B cell (primary cell): ENCODE measurements around the gene DOCK4. TPM values are rescaled to one million over a fixed set of nuclear protein-coding genes. Genes with fewer than 3 reads are reported as not detected.

Experiments
- ATAC-seq: fragments of 200-7000 bp; cut with Tn5 transposase; one replicate; pipeline ENCODE4 v1.10.0; 2021; ENCODE audit warnings: low read depth, mild to moderate bottlenecking, moderate number of reproducible peaks, moderate library complexity
- CTCF ChIA-PET: fragments of 350-600 bp; sonication (Branson Sonifier 250); formaldehyde crosslinking; loops from one replicate; lab custom pipeline; 2021; ENCODE audit warnings: antibody characterized with exemption, inconsistent platforms; lab: Charles Lee
- POLR2A ChIA-PET: fragments of 350-600 bp; sonication (Branson Sonifier 250); formaldehyde crosslinking; loops from one replicate; lab custom pipeline; 2021; ENCODE audit warnings: antibody characterized with exemption; lab: Charles Lee
- DNase-seq: peaks from one replicate; pipeline ENCODE4 v3.0.0; 2013
- H2AFZ ChIP-seq: 2 replicates; pipeline ENCODE4 v1.6.1; 2012; ENCODE audit warnings: mild to moderate bottlenecking, low read depth, low read length; ENCODE audit not compliant: insufficient read depth, poor library complexity, severe bottlenecking
- H3K27ac ChIP-seq, 2 donors: 1 replicate in 1 of 2; 2 replicates in 1 of 2; pipeline ENCODE4 v1.5.1; 2012 to 2013; ENCODE audit warnings: low read length in 2 of 2, mild to moderate bottlenecking in 2 of 2, moderate library complexity in 1 of 2
- H3K27me3 ChIP-seq, 4 experiments: fragments of 200-600 bp in 1 of 4; sonication (generic) in 1 of 4; replicated peaks in 1 of 4; 1 replicate in 2 of 4; 2 replicates in 2 of 4; pipeline versions ENCODE4 v1.6.1 to v1.7.0; 2013 to 2016; ENCODE audit warnings: low read length in 3 of 4, mild to moderate bottlenecking in 2 of 4, mixed read lengths in 1 of 4, moderate library complexity in 1 of 4; ENCODE audit not compliant: insufficient read depth in 4 of 4, control insufficient read depth in 3 of 4; ENCODE audit errors: control extremely low read depth in 1 of 4
- H3K36me3 ChIP-seq, 2 experiments: replicated peaks in 1 of 2; 1 replicate in 1 of 2; 2 replicates in 1 of 2; pipeline versions ENCODE4 v1.6.1 to v1.7.1; 2013; ENCODE audit warnings: low read length in 1 of 2; ENCODE audit not compliant: insufficient read depth in 2 of 2, control insufficient read depth in 1 of 2; ENCODE audit errors: control extremely low read depth in 1 of 2, extremely low read depth in 1 of 2
- H3K4me1 ChIP-seq, 2 donors: fragments of 200-600 bp in 1 of 2; sonication (generic) in 1 of 2; 1 replicate in 1 of 2; 2 replicates in 1 of 2; pipeline versions ENCODE4 v1.5.1 to v1.6.1; 2013 to 2017; ENCODE audit warnings: low read length in 2 of 2; ENCODE audit not compliant: control insufficient read depth in 2 of 2, insufficient read depth in 2 of 2
- H3K4me2 ChIP-seq: replicated peaks from 2 replicates; pipeline ENCODE3; 2012; ENCODE audit warnings: mild to moderate bottlenecking, low read depth, low read length; ENCODE audit not compliant: poor library complexity, severe bottlenecking
- H3K4me3 ChIP-seq, 5 experiments: fragments of 200-600 bp in 1 of 5; sonication (generic) in 1 of 5; 1 replicate in 3 of 5; 2 replicates in 2 of 5; pipeline versions ENCODE4 v1.5.1 to v1.7.0; 2011 to 2016; ENCODE audit warnings: low read length in 4 of 5, mild to moderate bottlenecking in 4 of 5, low read depth in 2 of 5, control low read depth in 1 of 5, moderate library complexity in 1 of 5; ENCODE audit not compliant: insufficient read depth in 1 of 5; ENCODE audit errors: control extremely low read depth in 1 of 5, extremely low read depth in 1 of 5
- H3K79me2 ChIP-seq: fragments of 200-600 bp; sonication (generic); one replicate; pipeline ENCODE4 v1.6.0; 2016; ENCODE audit warnings: low read length; ENCODE audit not compliant: control insufficient read depth, insufficient read depth
- H3K9ac ChIP-seq: fragments of 200-600 bp; sonication (generic); 2 replicates; pipeline ENCODE4 v1.6.1; 2017; ENCODE audit warnings: mild to moderate bottlenecking, low read length, moderate library complexity
- H3K9me3 ChIP-seq, 3 donors: one replicate each; pipeline versions ENCODE4 v1.6.1 to v1.7.1; 2013; ENCODE audit warnings: low read length in 2 of 3; ENCODE audit not compliant: control insufficient read depth in 2 of 3, insufficient read depth in 1 of 3; ENCODE audit errors: control extremely low read depth in 1 of 3
- H4K20me1 ChIP-seq: 2 replicates; pipeline ENCODE4 v1.6.0; 2012; ENCODE audit warnings: mild to moderate bottlenecking, low read length; ENCODE audit not compliant: insufficient read depth, control insufficient read depth, poor library complexity, severe bottlenecking
- H3K27ac Mint-ChIP-seq: one replicate; pipeline ENCODE4 v1.8.0; 2021; ENCODE audit warnings: mixed read lengths
- H3K27me3 Mint-ChIP-seq: one replicate; pipeline ENCODE4 v1.8.0; 2021; ENCODE audit warnings: mixed read lengths
- H3K4me1 Mint-ChIP-seq: one replicate; pipeline ENCODE4 v1.8.0; 2021; ENCODE audit warnings: mixed read lengths
- H3K4me3 Mint-ChIP-seq: one replicate; pipeline ENCODE4 v1.8.0; 2021; ENCODE audit warnings: mixed read lengths
- H3K9me3 Mint-ChIP-seq: one replicate; pipeline ENCODE4 v1.8.0; 2022; ENCODE audit warnings: mixed read lengths; ENCODE audit not compliant: insufficient read depth
- CTCF ChIP-seq: fragments of 200-600 bp; IDR thresholded peaks from one replicate; pipeline ENCODE4 v1.8.0; 2022; ENCODE audit warnings: antibody characterized with exemption, mild to moderate bottlenecking
- EZH2 ChIP-seq: IDR thresholded peaks from 2 replicates; pipeline ENCODE4 v1.6.1; 2012; ENCODE audit warnings: borderline replicate concordance, low read depth, mild to moderate bottlenecking, moderate library complexity, low read length; ENCODE audit not compliant: insufficient read depth, poor library complexity, severe bottlenecking
- WGBS: methylation state at CpG from one replicate; pipeline ENCODE4 v1.1.5; 2013; ENCODE audit warnings: missing lambda C conversion rate; ENCODE audit not compliant: insufficient coverage; 5-methylcytosine and 5-hydroxymethylcytosine counted together
- intact Hi-C: fragments of 100-400 bp; cut with micrococcal nuclease; formaldehyde crosslinking; loops from one replicate; pipeline ENCODE4 v1.10.0; 2022
- polyA plus RNA-seq: library from polyadenylated mRNA; depleted of rRNA; stranded (reverse); fragments of >200 nt; gene quantifications from 2 replicates; pipeline ENCODE4 v1.2.3, GENCODE V29; 2012
- total RNA-seq, 2 donors: library from RNA; stranded (reverse); fragments of 120-200 nt in 1 of 2; gene quantifications; 1 replicate in 1 of 2; 2 replicates in 1 of 2; pipeline versions ENCODE4 v1.2.3 to v1.2.4, GENCODE V29; 2013 to 2022

DOCK4 gene
- total and polyA plus RNA-seq, 2 donors (not counting 1 experiment from before 2014, with no cell fraction given), result 0.03 to 4.1 TPM

GRCh38 chr7:111997546-111997945 lies 208.7 kb downstream of the DOCK4 start:
- ChIA-PET POLR2A (no interaction called here), CTCF (no interaction called here)
- no peak overlapping the region for H3K9ac ChIP-seq
- no peak overlapping the region for H3K4me3 Mint-ChIP-seq
- H3K4me1 ChIP-seq, result no peaks in the 10 kb centered on the region
- H3K4me2 ChIP-seq, result no peak overlapping the region
- no CpG with 5 or more reads among the region's 1 CpG for WGBS
- H3K79me2 ChIP-seq, result no peaks in the 10 kb centered on the region
- H3K9me3 ChIP-seq, result no peaks in the 10 kb centered on the region
- H2AFZ ChIP-seq, result no peak overlapping the region
- H3K27me3 Mint-ChIP-seq, result no peaks in the 10 kb centered on the region
- H3K4me1 Mint-ChIP-seq, result no peaks in the 10 kb centered on the region
- no peak overlapping the region for H3K27ac ChIP-seq
- no peaks in the 10 kb centered on the region for H3K9me3 Mint-ChIP-seq
- H3K27ac Mint-ChIP-seq, result no peak overlapping the region
- intact Hi-C loops, result no loop called here
- DNase-seq, result no peak
- TF ChIP-seq CTCF (no peak), EZH2 (no peak)
- H3K4me3 ChIP-seq, result no peak overlapping the region
- no peaks in the 10 kb centered on the region for H3K36me3 ChIP-seq
- H4K20me1 ChIP-seq, result no peaks in the 10 kb centered on the region
- no peaks in the 10 kb centered on the region for H3K27me3 ChIP-seq
- ATAC-seq, result no peak

DNA sequence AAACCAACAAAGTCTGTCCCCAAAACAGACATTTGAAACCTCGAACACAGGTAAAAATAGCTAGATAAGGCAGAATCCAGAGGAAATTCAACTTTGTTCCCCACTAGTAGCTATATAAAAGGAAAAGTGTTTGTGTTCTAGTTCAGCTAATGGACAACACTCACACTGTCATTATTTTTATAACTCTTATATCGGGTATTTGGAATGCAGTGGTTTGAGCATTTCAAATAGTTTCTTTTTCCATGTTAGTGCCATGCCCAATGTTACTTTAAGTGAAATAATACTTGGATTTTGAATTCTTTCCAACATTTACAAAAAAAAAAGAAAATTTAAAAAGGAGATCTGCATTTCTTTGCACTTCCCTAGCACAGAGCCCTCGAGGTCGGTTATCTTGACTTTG lies 213.6 kb downstream of the DOCK4 start:
- Mint-ChIP-seq H3K4me1 (peaks cover 4% of the 10 kb centered on the region), H3K27ac (no peak overlapping the region), H3K27me3 (no peaks in the 10 kb centered on the region), H3K9me3 (no peaks in the 10 kb centered on the region), H3K4me3 (no peak overlapping the region)
- DNase-seq (no peak), ATAC-seq (no peak)
- WGBS, result 80% methylated on average over 2 of the region's 4 CpGs
- Histone ChIP-seq H3K9me3 (no peaks in the 10 kb centered on the region), H3K4me1 (peaks cover 0 to 2% of the 10 kb centered on the region in 2 donors), H2AFZ (no peak overlapping the region), H3K4me2 (no peak overlapping the region), H3K27ac (no peak overlapping the region), H3K36me3 (no peaks in the 10 kb centered on the region), H3K79me2 (no peaks in the 10 kb centered on the region), H3K4me3 (no peak overlapping the region), H3K27me3 (no peaks in the 10 kb centered on the region), H4K20me1 (no peaks in the 10 kb centered on the region), H3K9ac (no peak overlapping the region)
- TF ChIP-seq CTCF (no peak), EZH2 (no peak)
- CTCF ChIA-PET, result no interaction called here
- POLR2A ChIA-PET, result no interaction called here
- intact Hi-C loops, result no loop called here
